ENCODE measurements around the gene FZD7.

FZD7 gene

GRCh38 chr2:202036601-202037037 lies 3.0 kb downstream of the FZD7 start:
- in situ Hi-C loops (cut with MboI; ENCODE audit: low sequenced_read_pairs): no loop called here

GRCh38 chr2:202037086-202037485 lies 3.4 kb downstream of the FZD7 start:
- in situ Hi-C loops (cut with MboI; ENCODE audit: low sequenced_read_pairs): no loop called here

- in situ Hi-C loops (cut with MboI; ENCODE audit: low sequenced_read_pairs): no loop called here
These were observed 5.0 kb downstream of the FZD7 start for GRCh38 chr2:202038471-202039277.

GRCh38 chr2:202039278-202040078 lies 5.8 kb downstream of the FZD7 start:
- in situ Hi-C loops (cut with MboI; ENCODE audit: low sequenced_read_pairs): no loop called here

- in situ Hi-C loops (cut with MboI; ENCODE audit: low sequenced_read_pairs): no loop called here
These were observed 6.6 kb downstream of the FZD7 start for GRCh38 chr2:202040079-202040844.

- in situ Hi-C loops (cut with MboI; ENCODE audit: low sequenced_read_pairs): no loop called here
These were observed 8.8 kb downstream of the FZD7 start for GRCh38 chr2:202042444-202042843.

GRCh38 chr2:202043475-202043874 lies 9.8 kb downstream of the FZD7 start:
- in situ Hi-C loops (cut with MboI; ENCODE audit: low sequenced_read_pairs): no loop called here

GRCh38 chr2:202044777-202045176 lies 11.1 kb downstream of the FZD7 start:
- in situ Hi-C loops (cut with MboI; ENCODE audit: low sequenced_read_pairs): no loop called here

- in situ Hi-C loops (cut with MboI; ENCODE audit: low sequenced_read_pairs): no loop called here
These were observed 12.9 kb downstream of the FZD7 start for GRCh38 chr2:202046572-202046971.

GRCh38 chr2:202049092-202049728 lies 15.6 kb downstream of the FZD7 start:
- in situ Hi-C loops (cut with MboI; ENCODE audit: low sequenced_read_pairs): no loop called here

- in situ Hi-C loops (cut with MboI; ENCODE audit: low sequenced_read_pairs): no loop called here
These were observed 16.2 kb downstream of the FZD7 start for GRCh38 chr2:202049840-202050239.

GRCh38 chr2:202050652-202051051 lies 17.0 kb downstream of the FZD7 start:
- in situ Hi-C loops (cut with MboI; ENCODE audit: low sequenced_read_pairs): no loop called here

GRCh38 chr2:202051499-202052161 lies 18.0 kb downstream of the FZD7 start:
- in situ Hi-C loops (cut with MboI; ENCODE audit: low sequenced_read_pairs): no loop called here

GRCh38 chr2:202052235-202052634 lies 18.6 kb downstream of the FZD7 start:
- in situ Hi-C loops (cut with MboI; ENCODE audit: low sequenced_read_pairs): no loop called here

- in situ Hi-C loops (cut with MboI; ENCODE audit: low sequenced_read_pairs): no loop called here
These were observed 21.0 kb downstream of the FZD7 start for GRCh38 chr2:202054679-202055078.

GRCh38 chr2:202056611-202057010 lies 23.0 kb downstream of the FZD7 start:
- in situ Hi-C loops (cut with MboI; ENCODE audit: low sequenced_read_pairs): no loop called here

- in situ Hi-C loops (cut with MboI; ENCODE audit: low sequenced_read_pairs): no loop called here
These were observed 26.6 kb downstream of the FZD7 start for GRCh38 chr2:202060218-202060617.

- in situ Hi-C loops (cut with MboI; ENCODE audit: low sequenced_read_pairs): no loop called here
These were observed 28.0 kb downstream of the FZD7 start for GRCh38 chr2:202061695-202062094.

GRCh38 chr2:202064171-202064880 lies 30.7 kb downstream of the FZD7 start:
- in situ Hi-C loops (cut with MboI; ENCODE audit: low sequenced_read_pairs): no loop called here

GRCh38 chr2:202064881-202065230 lies 31.2 kb downstream of the FZD7 start:
- in situ Hi-C loops (cut with MboI; ENCODE audit: low sequenced_read_pairs): no loop called here

All from HL-60/S4 (cell line).